Midbrain (tissue), 1 donor: ENCODE data around the gene ZNF581.

Experiments
- DNase-seq: peaks from one replicate; lab custom pipeline; 2025; lab: John Stamatoyannopoulos, UW

Gene ZNF581

GRCh38 chr19:55666343-55667005, 23.0 kb downstream of the ZNF581 start:
- no peak for DNase-seq

- no peak for DNase-seq
Measured at GRCh38 chr19:55667006-55667381, 23.5 kb downstream of the ZNF581 start.

GRCh38 chr19:55667511-55667910, 24.1 kb downstream of the ZNF581 start:
- DNase-seq = no peak

- DNase-seq = no peak
Measured at GRCh38 chr19:55667958-55668357, 24.5 kb downstream of the ZNF581 start.

- no peak for DNase-seq
Measured at GRCh38 chr19:55668603-55669348, 25.3 kb downstream of the ZNF581 start.

DNA sequence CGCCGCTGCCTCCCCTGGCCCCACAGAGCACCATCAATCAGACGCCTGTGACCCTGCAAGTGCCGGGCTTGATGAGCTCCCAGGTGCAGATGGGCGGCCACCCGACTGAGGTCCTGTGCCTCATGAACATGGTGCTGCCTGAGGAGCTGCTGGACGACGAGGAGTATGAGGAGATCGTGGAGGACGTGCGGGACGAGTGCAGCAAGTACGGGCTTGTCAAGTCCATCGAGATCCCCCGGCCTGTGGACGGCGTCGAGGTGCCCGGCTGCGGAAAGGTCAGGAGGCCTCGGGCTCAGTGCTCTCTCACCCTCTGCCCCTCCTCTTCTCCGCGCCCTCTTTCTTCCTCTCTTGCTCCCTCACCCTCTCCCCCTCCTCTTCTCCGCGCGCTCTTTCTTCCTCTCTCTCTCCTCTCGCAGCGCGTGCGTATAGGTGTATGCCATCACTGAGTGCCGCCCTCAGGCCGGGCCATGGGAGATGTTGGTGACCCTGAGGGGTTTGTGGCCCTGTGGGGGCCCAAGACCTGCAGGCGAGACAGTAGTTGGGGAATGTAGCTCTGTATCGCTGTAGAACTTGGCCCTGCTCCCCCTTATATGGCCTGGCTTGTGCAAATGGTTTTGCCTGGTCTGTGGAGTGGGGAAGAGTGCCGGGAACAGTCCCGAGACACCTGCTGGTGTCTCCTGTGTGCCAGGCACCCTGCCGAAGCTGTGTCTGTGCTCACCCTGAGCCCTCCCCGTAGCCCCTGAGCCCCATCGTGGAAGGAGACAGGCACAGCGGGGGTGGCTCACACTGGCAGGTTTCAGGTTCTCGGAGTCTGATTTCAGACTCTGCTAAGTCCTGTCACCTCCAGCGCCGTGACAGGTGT, 26.2 kb downstream of the ZNF581 start:
- DNase-seq = no peak

- no peak for DNase-seq
Measured at GRCh38 chr19:55670280-55671053, 27.0 kb downstream of the ZNF581 start.

- DNase-seq = no peak
Measured at GRCh38 chr19:55671054-55671378, 27.6 kb downstream of the ZNF581 start.

DNA sequence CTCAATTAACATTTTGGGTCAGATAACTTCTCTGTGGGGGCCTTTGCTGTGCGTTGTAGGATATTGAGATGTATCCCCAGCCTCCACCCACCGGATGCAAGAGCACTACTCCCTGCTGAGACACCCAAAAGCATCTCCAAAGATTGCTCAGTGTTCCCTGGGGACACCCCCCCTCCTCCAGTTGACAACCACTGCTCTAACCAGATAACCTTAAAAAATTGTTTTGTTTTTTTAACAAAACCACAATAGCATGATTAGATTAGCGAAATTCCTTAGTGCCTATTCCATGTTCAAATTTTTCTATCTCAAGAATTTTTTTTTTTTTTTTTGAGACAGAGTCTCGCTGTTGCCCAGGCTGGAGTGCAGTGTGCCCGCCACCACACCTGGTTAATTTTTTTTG, 29.0 kb downstream of the ZNF581 start:
- DNase-seq = no peak

DNA sequence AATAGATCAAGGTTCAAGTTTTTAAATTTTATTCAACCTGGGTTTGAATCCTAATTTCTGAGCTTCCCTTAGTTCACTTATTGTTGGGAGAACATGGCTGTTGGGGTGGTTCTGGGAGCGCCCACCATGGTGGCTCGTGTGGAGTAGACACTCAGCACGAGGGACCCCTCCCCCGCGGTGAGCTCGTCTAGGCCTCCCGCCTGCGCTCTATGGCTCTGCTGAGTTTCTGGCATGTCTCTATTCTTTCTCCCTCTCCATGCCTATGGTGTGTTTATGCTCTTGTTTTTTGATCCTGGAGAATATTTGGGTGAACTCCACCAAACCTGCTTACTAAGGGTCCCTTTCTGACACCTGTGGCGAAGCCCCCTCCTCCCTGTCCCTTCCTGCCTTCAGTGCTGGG, 30.0 kb downstream of the ZNF581 start:
- DNase-seq = no peak

DNA sequence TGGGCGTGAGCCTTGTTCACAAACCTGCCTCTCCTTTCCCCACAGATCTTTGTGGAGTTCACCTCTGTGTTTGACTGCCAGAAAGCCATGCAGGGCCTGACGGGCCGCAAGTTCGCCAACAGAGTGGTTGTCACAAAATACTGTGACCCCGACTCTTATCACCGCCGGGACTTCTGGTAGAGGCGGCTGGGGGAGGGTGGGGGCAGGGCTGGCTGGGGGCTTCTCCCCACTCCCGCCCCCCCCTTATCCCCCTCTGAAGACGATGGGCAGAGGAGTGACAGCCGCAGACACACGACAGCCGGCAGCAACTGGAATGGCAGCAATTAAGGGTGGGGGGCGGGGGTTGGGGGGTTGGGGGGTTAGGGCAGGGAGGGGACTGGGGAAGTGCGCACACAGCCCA, 30.4 kb downstream of the ZNF581 start:
- DNase-seq = no peak

DNA sequence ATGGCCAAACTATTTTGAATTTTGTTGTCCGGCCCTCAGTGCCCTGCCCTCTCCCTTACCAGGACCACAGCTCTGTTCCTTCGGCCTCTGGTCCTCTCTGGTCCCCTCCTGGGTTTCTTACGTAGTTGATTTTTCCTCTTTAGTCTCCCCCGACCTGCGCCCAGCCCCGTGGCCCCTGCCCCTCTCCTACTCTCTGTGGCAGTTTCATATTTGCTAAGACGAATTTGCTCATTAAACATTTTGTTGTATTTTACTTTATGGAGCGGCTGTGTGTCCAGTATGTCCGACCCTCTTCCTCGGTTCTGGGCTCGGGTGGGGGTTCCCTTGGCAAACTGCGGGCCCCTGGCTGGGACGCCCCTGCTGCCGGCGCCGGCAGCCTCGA, 31.0 kb downstream of the ZNF581 start:
- no peak for DNase-seq

DNA sequence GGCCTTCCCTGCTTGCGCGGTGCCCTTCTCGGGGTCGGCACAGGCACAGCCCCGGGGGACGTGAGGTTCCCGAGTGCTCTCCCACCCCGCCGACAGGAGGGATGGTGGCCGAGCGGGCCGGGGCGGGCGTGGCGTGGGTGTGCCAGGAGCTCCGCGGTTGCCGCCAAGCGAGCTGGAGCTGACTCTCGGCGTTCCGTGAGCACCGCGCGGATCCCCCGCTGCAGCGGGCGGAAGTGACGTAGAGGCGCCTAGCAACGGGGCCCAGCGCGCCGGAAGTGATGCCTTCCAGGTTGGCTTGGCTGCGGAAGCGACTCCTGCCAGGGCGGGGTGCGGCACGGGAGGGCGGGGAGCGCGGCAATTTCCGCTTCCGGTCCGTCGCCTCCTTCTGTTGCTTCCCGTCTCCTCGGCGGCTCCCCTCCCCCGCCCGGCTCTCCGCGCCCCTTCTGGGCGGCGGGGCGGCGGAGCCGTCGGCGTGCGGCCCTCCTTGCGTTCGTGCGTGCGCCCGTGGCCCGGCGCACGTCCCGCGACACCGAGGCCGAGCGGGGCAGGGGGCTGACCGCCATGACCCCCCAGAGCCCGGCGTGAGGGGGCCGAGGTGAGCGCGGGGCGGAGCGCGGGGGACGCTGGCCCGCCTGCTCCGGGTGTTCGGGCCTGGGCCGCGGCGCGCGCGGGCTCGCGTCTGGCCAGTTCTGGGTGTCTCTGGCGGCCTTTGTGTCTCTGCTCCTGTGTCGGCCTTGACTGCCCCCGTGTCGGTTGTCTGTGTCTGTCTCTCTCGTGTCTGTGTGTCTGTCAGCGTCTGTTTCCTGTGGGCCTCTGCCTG, 31.6 kb downstream of the ZNF581 start, which contains the start of gene EPN1:
TSS of gene EPN1 (plus strand) at position 386 of the 820 bp plus-strand sequence. CDS start 3,402 bp downstream, outside the sequence.
- peak; percentile 96 for DNase-seq

DNA sequence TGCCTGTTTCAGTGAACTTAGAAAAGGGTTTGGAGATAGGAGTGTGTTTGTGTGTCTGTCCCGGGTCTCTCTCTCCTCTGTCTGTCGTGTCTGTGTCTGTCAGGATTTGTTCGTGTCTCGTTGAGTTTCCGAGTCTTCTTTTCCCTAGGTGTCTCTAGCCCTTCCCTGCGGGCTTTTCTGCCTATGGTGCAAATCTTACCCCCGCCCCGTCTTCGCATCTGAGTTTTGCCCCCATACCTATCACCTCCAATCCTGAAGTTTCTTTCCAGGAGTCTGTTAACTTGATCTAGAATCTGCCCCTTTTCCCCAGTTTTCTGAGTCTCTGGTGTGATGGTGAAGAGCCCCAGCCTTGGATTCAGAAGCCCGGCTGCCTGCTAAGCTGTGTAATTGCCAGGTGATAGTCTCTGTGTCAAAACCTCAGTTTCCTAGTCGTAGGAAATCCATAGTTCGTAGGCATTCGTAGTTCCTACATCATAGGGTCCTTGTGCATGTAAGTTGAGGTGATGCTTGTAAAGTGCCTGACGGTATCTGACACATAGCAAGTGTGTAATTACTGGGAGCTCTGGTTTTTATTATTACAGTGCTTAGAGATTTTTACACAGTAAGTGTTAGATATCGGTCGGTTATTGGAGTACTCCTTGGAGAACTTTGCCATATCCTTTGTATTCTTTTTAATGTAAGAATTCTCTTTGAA, 32.4 kb downstream of the ZNF581 start:
- DNase-seq = no peak

DNA sequence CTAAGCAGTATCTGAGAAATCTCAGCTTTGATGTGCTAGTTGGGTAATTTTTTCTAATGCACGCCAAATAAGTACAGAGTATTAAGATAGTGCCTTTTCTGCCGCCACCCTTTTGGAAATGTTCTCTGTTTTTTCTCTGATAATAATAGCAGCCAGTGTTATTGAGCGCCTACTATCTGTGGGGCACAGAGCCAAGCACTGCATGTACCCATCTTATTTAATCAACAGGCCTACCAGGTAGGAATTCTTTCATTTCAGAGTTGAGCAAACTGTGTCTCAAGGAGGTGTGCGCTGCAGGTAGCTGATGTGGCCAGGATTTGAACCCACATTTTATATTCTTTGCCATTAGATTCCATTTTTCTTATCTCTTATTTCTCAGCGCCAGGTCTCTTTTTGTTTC, 32.9 kb downstream of the ZNF581 start:
- DNase-seq = no peak

- DNase-seq = no peak
Measured at GRCh38 chr19:55676889-55677505, 33.5 kb downstream of the ZNF581 start.

GRCh38 chr19:55677572-55678028, 34.2 kb downstream of the ZNF581 start:
- no peak for DNase-seq

GRCh38 chr19:55678121-55678671, 34.7 kb downstream of the ZNF581 start:
- peak; percentile 37 for DNase-seq
